Stimulated activated naive CD4-positive, alpha-beta T cell treated with Interleukin-2 at 50 U/mL for 16 hours (primary cell): ENCODE data around the gene CDK6.
"Not testable (repeated sequence)": the region's sequence is repeated elsewhere in the genome, so short reads cannot be mapped to it uniquely, and the experiment has no call there.

Experiments used
- DNase-seq: peaks from one replicate; lab custom pipeline; 2025; lab: John Stamatoyannopoulos, UW

Gene CDK6

GRCh38 chr7:92836489-92836999 lies at the start of gene CDK6:
Gene CDK6, minus strand, starts transcription at chr7:92836573. Its CDS starts 3,250 bp downstream, at chr7:92833323.
- peak; percentile 71 for DNase-seq

- not testable (repeated sequence) for DNase-seq
These were observed 49.7 kb upstream of the CDK6 start for GRCh38 chr7:92886039-92886438.

GRCh38 chr7:92884218-92884617 lies 47.8 kb upstream of the CDK6 start:
- no peak for DNase-seq

GRCh38 chr7:92882760-92883159 lies 46.4 kb upstream of the CDK6 start:
- DNase-seq: no peak

GRCh38 chr7:92881091-92881485 lies 44.7 kb upstream of the CDK6 start:
- DNase-seq: no peak

- DNase-seq: no peak
These were observed 44.1 kb upstream of the CDK6 start for GRCh38 chr7:92880212-92881090.

- DNase-seq: no peak
These were observed 41.0 kb upstream of the CDK6 start for GRCh38 chr7:92877367-92877766.

GRCh38 chr7:92876836-92877235 lies 40.5 kb upstream of the CDK6 start:
- DNase-seq: no peak

- no peak for DNase-seq
These were observed 39.3 kb upstream of the CDK6 start for GRCh38 chr7:92875719-92876118.

- no peak for DNase-seq
These were observed 38.8 kb upstream of the CDK6 start for GRCh38 chr7:92875173-92875572.

- DNase-seq: no peak
These were observed 38.2 kb upstream of the CDK6 start for GRCh38 chr7:92874567-92874966.

GRCh38 chr7:92873776-92874175 lies 37.4 kb upstream of the CDK6 start:
- DNase-seq: no peak

GRCh38 chr7:92872701-92873100 lies 36.3 kb upstream of the CDK6 start:
- no peak for DNase-seq

GRCh38 chr7:92868683-92869293 lies 32.4 kb upstream of the CDK6 start:
- no peak for DNase-seq

GRCh38 chr7:92864169-92864568 lies 27.8 kb upstream of the CDK6 start:
- DNase-seq: peak; percentile 18

GRCh38 chr7:92856436-92856835 lies 20.1 kb upstream of the CDK6 start:
- no peak for DNase-seq

- no peak for DNase-seq
These were observed 18.3 kb upstream of the CDK6 start for GRCh38 chr7:92854501-92855238.

GRCh38 chr7:92851732-92852131 lies 15.4 kb upstream of the CDK6 start:
- no peak for DNase-seq

GRCh38 chr7:92850516-92850915 lies 14.1 kb upstream of the CDK6 start:
- no peak for DNase-seq

GRCh38 chr7:92849322-92849721 lies 12.9 kb upstream of the CDK6 start:
- DNase-seq: no peak

- no peak for DNase-seq
These were observed 12.5 kb upstream of the CDK6 start for GRCh38 chr7:92848851-92849250.

GRCh38 chr7:92848441-92848840 lies 12.1 kb upstream of the CDK6 start:
- no peak for DNase-seq

- no peak for DNase-seq
These were observed 10.9 kb upstream of the CDK6 start for GRCh38 chr7:92847305-92847704.
